ENCODE results near the gene APOL3.
"Not testable (repeated sequence)": the region's sequence is repeated elsewhere in the genome, so short reads cannot be mapped to it uniquely, and the experiment has no call there.

Gene APOL3

DNA sequence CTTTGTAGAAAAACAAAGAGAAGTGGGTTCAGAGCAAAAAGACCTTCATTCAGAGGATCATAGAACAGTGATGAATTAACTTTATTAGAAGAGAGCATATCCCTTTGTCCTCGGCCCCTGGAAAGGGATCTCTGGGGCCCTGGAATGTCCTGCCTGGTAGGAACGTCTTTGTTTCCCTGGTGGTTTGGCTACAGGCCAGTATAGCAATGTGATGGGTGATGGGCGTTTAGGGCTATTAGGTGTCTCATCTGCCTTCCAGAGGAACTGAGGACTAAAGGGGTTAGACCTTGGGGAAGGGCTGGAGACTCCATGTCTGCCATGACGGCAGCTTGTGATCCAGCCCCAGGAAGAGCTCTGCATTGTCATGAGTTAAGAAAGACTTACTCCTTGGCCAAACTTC lies 32.0 kb upstream of the APOL3 start:
- DNase-seq: no peak

DNA sequence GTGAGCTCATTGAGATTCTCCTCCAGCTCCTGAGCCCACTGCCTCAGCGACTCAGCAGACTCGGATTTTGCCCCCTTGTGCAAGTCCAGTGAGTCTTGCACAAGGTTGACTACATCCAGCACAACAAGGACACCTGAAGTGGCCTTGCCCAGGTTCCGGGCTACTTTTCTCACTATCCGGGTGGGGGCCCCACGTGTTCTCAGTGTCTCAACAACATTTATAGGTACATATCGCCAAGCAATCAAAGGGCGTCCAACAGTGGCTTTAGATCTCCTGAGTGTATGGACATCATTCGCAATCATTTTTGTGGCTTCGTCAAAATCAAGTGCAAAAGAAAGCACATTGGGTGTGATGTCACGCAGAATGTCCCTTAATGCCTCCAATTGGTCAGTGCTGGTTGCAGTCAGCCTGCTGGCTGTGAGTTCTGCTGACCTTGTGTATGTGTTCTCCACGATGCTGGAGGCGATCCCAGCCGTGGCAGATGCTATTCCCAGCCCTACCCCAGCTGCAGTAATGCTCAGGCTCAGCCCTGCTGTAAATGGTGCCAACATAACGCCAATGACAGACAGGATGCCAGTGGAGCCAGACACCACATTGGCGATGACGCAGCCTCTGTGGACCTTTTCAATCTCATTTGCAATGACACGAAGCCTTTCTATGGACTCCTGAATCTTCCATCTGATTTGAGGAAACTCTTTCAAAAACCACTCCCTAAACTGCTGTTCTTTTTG lies 30.7 kb upstream of the APOL3 start:
- DNase-seq: no peak

DNA sequence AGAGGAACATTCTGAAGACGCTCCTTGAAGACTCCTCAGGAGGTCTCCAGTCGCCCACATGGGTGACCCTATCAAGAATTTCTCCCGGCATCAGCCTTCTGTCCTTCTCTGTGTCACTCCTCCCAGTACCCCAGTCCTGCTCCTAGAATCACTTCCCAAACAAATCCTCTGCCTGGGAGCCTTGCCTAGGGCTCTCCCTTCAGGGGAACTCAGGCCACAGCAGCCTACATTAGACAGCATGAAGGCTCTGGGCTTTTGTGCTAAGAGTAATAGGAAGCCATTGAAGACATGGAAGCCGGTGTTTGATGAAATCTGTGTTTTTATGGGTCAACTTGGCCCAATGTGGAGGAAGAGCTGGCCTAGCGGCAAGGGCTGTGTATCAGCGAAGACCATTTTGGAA lies 27.3 kb upstream of the APOL3 start:
- not testable (repeated sequence) for DNase-seq

DNA sequence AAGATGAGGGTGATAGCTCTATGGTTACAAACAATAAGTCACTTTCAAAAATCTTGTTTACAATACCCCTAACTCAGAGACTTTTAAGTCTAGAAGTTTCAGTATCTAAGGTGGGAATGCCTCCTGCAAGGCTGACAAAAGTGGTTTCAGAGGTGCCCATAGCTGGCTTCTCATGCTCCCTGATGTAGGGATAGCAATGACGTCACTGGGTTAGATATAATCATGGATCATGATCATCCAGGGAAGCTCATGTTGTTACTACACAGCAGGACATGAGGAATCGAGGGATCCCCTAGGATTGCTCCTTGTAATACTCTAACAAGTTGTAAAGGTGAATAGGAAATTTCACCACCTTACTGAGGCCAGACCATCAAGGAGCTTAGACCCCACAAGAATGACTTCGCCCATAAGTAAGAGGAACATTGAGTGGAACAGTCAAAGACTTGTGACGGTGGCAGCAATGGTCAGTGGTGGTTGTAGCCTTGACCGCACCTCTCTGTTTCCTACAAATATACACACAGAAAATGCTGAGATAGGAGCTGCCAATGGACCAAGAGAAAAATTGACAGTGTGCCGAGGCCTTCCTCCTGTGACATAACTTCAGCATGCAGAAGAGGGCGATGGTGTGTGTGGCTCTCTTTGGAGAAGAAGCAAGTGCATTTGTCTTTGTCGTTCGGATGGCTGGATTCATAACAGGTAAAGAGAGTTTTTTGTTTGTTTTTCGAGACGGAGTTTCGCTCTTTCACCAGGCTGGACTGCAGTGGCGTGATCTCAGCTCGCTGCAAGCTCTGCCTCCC lies 25.5 kb upstream of the APOL3 start:
- no peak for DNase-seq

DNA sequence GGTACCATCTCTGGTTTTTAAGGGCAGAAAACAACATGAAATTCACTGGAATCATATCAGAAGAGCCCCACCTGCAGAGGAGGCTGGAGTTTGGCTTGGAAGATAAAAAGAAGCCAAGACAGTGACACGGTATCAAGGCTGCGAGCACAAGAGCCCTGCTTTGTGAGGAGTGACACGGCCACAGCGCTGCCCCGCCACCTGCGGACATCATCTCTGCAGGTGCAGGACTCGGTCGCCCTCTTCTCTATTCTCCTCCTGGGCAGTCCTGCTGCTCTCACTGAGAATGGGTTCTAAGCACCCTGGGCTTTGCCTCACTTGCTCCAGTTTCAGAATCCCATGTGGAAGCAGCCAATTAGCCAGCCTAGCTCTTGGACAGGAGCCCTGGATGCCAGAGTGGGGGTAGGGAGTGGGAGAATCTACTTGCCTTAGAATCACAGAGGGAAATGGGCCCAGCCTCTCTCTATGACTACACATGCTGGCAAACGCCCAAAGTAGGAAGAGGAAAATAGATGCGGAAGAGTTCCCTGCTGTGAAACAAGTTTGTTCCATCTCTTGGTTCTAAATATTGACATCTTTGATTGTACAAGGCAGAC lies 24.0 kb upstream of the APOL3 start:
- DNase-seq: no peak

DNA sequence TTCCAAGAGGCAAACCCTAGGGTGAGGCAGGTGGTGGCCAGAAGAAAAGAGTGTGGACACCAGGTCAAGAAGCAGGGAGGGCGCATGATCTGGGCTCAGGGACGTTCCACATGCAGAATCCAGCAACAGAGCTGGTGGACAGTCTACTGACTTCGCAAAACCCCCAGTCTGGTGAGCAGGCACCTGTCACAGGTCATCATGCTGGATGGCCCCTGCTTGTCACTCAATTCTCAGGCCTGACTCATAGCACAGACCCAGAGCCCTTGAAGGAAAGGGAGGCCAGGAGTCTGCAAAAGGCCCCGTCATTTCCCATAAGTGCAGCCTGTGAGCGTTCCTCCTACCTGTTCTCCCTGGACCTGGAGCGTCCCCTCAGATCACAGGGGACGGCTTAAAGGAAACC lies 22.9 kb upstream of the APOL3 start:
- no peak for DNase-seq

DNA sequence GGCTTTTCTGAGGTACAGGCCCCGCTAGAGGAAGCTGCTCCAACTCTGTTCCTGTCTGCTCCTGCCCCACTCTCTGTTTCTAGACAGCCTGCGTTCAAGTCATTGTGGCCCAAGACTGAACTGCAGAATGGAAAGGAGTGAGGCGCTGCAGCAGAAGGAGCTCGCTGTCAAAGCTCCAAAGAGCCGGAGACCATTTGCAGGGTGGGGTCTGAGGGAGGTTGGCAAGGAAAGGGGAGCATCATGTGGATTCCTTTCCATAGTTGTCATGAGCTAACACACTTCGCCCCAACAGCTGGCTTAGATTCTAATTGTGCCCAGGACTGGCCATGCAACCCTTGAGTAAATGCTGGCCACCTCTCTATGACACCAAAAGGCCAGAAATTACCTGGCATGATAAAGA lies 22.3 kb upstream of the APOL3 start:
- no peak for DNase-seq

DNA sequence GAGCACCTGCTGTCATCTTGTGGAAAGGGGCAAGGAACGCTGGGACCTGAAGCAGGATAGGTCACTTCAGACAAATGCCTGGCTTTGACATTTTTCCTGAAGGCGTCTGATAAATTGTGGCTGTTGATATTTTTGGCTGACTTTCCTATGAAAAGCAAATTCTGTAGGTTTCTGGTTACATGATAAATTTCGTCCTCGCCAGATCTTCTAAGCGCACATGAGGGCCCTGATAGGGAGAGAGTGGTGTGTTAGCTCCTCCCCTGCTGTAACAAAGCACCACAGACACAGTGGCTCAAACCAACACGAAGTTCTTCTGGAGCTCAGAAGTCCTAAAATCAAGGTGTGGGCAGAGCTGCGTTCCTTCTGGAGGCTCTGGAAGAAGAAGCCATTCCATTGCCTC lies 21.5 kb upstream of the APOL3 start:
- no peak for DNase-seq

DNA sequence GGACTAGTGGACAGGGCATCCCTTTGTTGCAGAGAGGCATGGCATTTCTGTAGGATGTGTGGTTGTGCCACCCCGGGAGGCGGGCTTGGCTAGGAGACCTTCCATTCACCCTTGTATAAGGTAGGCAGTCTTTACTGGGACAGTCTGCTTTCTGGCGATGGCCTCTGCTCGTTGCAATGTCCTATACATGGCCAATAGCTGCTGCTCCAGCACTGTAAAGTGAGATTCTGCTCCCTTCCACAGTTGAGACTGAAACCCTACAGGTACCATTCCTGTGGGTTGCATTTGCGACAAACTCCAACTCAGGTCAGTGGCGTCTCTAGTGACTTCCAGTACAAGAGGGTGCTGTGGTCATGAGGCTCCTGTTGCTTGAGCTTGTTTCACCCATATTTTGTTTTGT lies 20.4 kb upstream of the APOL3 start:
- DNase-seq: no peak

DNA sequence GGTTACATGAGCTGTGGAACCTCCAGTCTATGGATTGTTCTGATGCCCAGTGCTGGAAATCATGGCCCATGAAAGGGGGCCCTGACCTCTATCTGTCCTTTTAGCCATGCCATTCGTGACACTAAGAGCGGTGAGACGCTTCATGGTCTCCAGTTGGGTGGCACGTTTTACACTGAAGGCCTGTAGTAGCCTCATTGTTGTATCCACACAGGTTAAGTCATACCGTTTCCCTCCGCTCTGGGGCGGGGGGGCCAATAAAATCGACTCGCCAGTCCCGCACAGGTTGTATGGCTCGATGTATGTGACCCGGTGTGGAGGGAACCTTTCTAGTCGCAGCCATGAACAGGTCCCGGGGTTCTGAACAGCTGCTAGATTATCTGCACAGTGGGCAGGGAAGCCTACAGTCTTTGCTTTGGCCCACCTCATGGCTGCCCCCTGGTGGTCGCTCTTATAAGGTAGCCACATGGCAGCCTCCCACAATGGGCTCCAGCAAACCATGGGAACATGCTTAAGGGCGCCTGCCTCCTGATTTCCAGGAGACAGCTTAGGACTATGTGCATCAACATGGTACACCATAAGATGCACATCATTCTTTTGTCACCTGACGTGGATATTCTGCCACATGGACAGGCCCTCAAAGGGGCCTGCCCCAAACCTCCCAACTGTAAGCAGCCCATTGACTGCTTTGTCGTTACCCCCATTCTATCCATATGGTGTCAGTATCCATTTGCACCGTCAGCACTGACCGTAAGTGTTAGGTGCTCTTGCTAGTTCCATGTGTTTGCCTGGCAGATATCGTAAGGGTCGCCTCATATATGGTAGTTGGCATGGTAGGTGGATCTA lies 19.7 kb upstream of the APOL3 start:
- peak; percentile 70 for DNase-seq

DNA sequence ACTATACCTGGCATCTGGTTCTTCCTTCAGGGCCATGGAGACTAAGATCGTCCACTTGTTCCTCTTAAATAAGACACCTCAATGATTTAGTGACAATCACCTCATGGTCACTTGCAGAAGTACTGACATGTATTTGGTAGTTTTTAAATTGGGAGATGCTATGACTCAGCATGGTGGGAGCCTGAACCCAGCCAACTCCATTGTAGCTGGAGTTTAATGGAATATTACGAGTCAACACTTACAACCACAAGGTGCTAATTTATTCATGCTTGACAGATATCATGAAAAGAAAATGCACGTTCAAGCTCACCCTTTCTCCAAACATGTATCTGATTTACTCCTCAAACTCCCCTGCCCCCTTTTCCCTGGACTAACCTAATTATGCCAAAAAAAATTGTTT lies 16.6 kb upstream of the APOL3 start:
- no peak for DNase-seq

DNA sequence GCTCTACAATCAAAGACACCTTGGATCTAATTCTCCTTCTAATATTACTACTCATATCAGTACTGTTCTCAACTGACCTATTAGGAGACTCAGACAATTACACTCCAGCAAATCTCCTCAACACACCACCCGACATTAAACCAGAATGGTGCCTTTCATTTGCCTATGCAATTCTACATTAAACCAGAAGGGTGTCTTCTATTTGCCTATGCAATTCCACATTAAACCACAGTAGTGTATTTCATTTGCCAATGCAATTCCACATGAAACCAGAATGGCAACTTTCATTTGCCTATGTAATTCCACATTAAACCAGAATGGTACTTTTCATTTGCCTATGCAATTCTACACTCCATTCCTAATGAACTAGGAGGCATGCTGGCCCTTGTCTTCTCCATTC lies 15.3 kb upstream of the APOL3 start:
- DNase-seq: no peak

DNA sequence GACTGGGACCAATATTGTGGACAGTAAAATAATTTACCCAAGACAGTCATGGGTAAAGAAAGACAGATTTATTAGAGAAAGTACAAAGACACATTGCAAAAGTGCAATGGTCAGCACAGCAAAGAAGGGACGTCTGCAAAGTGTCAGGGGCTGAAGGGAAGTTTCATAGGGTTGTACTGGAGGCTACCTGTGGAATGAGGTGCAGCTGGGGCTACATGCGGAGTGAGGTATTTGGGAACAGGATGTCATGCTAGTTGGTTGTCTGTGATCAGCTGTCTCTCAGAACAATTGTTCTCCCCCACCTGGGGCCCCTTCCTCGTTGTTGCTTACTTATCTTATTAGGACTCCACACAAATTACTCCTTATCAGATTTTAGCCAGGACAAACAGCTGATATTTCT lies 11.4 kb upstream of the APOL3 start:
- DNase-seq: no peak

DNA sequence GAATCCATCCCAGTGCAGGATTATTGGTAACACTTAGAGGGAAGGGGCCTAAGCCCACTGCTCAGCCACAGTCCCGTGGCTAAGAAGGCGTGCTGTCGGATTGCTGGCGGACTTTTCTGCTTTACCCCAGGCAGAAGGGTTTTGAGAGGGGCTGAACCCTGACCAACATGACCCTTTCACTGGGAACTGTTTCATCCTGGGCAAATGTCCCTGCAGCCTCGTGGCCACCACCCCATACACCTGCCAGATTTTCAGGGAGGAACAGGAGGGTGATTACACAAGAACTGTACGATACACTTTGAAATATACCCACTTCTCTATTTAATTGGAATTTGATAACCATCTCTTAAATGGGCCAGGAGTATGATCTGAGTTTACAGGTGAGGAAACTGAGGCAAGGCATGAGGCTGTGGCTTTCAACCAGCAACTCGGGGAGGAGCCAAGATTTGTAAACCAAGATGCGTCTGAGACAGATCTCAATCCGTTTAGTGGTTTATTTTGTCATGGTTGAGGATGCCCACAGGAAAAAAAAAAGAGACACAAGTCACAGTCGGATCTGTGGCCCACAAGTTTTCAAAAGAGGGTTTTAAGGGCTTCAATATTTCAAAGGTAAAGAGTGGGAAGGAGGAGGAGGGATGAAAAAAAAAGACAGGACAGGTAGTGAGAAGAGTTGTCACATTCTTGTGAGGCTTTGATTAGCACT lies 6.1 kb upstream of the APOL3 start:
- no peak for DNase-seq

DNA sequence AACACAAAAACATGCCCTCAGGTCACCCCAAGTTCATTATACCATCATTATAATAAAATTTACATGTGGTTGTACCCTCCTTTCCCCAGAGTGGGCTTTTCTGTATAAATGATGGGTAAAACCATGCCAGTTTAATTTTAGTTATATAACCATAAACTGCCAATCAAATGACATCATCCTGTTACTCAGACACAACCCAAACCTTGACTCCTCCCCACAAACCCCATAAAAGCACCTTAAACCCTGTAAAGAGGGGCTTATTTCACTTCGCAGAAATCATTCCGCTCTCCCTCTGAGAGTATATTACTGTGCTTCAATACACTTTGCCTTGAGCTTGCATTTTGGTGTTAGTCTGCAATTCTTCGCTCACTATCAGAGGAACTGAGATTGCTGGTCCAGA lies 5.5 kb upstream of the APOL3 start:
- no peak for DNase-seq

DNA sequence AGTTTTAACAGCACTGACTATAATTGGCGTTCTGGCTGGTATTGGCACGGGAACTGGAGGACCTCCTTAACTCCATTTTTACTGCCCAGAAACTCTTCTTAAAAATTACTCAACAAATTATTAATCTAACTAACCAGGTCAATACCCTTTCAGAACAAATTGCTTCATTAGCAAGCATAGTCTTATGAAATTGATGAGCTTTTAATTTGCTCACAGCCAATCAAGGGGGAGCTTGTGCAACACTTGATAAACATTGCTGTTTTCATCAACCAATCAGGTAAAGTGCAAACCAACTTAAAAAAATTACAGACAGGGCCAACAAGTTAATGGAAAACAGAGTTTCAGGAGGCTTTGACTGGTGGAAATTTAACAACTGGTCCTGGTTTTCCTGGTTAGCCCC lies 4.6 kb upstream of the APOL3 start:
- no peak for DNase-seq

DNA sequence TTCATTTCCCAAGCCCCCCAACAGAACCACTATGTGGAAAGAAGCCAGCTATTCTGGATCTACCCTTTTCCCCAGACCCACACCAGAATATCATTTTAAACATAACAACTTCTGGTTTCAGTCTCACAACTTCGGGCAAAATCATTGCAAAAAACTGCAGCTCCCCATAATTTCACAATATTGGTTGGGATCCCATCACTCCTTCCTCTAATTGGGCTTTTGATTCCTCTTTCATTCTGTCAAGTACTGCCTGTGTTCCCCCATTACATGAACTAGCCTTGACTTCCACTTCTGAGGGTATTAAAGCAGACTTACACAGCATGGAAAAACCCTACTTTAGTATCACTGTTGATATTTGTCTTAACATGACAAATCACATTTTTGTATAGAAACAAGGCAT lies 4.1 kb upstream of the APOL3 start:
- DNase-seq: no peak

DNA sequence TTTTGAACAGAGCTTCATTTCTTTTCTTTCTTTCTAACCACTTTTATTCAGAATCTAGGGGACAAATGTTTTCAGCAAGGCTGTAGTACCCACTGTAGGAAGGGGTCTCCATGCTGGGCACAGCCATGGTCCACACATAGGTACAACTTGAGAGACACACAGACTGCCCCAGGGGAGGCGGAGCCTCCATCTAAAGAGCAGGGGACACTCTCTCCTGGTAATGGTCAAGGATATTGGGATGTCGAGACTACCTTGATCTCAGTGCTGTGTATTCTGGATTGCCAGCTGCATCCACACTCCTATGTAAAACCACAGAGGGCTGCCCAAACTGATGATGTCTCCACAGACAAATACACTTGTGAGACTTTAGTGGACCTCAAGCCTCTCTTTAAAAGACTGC lies 2.9 kb upstream of the APOL3 start:
- DNase-seq: no peak

DNA sequence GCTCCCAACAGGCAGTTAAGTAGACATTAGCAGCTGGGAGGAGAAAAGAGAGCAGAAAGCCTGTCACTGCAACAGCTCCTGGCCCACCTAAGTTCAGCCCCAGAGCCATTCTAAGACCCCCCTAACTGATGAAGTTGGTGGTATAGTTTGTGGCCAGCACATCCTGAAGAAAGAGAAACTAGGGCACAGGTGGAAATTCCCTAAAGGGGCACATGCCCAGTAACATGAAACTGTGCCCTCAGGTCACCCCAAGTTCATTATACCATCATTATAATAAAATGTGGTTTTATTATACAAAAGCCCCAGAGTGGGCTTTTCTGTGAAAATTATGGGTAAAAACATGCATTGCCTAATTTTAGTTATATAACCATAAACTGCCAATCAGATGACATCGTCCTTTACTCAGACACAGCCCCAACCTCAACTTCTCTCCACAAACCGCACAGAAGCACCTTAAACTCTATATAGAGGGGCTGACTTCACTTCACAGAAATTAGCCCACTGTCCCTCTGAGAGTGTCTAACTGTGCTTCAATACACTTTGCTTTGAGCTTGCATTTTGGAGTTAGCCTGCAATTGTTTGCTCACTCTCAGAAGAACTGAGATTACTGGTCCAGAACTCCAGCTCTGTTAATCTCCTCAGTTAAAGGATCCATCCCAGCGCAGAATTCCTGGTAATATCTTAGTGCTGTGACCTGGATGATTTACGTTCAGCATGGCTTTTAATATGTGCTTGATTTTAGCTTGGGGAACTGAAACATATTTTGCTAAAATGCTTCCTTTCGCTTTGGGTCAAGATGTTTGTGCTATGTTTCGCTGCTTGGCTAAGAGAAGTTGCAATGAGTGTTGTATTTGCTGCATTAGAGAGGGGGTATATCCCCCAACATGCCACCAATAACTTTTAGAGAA lies 1.8 kb upstream of the APOL3 start:
- no peak for DNase-seq

DNA sequence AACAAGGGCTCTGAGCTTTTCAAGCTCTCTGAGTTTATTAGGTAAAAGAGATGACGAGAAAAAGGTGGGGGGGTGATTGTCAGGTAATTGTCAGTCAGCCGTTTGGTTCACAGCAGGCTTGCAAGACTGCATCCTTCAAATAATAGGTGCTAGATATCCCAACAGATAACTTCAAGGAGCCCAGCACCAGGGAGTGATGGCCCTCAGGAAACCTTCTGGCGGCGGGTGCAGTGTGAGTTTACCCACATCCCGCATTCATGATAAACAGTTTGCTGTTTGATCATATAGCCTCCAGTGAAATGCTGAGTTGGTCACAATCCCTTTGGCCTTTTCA lies 1.2 kb upstream of the APOL3 start:
- DNase-seq: not testable (repeated sequence)

DNA sequence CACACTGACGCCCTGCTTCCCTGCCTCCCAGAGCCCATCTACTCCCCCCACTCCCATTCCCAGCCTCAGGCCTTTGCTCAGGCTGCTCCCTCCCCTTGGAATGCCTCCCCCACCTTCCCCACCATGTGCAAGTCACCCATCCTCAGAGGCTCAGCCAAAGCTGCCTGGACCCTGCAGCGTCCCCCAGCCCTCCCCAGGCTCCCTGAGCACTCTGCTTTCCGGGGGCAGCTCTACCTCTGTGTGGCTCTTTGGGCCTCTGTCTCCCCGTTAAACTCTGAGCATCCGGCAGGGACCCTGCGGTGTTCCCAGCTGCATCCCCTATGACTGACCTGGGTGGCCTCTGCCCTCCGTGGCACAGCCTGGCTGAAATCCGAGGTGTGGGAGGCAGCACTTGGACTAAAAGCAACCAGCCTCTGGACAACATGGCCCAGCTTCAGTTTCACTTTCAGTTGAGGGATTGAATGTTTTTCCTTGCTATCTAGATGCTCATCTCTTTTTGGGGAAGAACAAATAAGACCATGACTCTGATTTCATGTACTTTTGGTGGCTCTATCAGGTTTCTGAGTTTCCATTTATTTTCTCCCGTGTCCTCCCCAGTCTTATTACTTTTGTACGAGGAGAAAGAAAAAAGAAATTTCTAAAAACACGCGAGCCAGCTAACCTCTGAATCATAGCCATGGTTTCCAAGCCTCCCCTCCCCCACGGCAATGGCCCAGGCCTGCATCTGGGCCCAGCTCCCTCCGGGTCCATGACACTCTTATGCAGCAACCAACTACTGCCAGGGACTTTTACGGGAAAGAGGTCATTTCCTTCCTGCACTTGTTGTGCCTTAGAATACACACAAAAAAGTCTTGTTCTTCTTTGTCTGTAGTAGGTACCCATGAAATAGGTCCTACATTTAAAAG lies 3.8 kb downstream of the APOL3 start:
- peak; percentile 75 for DNase-seq

Data from right forelimb (tissue), 1 donor.